ENCODE data around the gene FBXL14. TPM values are rescaled to one million over a fixed set of nuclear protein-coding genes. Genes with fewer than 3 reads are reported as not detected.
A peak's percentile ranks its signal among the peaks of the same experiment; 100 is the strongest.

The FBXL14 gene
- total RNA-seq, 1 experiment from 2014 or later, result 18.3 TPM

DNA sequence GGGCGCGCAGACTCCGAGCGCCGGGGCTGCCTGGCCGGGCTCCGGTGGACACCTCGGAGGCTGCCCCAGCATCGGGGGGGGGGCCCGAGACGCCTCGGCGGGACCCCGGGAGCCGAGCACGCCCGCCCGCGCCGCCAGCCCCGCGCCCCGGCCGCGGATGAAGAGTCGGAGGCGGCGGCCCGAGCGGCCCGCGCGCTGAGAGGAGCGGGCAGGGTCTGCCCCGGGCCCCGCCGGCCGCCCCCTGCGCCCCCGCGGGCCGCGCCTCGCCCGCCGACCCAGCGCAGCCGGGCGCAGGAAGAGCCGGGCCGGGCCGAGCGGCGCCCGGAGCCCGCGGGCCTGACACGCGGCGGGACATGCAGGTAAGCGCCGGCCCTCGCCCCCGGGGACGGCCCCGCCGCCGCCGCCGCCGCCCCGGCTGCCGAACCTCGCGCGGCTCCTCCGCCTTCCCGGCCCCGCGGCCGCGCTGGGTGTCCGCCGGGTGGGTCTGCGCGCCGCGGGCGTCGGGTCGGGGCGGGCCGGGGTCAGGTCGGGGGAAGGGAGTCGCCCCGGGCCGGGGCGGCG is 63.7 kb downstream of the FBXL14 start:
- Histone ChIP-seq H3K9me3 (ENCODE audit: low read length) (no peaks in the 10 kb centered on the region), H3K79me2 (ENCODE audit: low read length) (no peaks in the 10 kb centered on the region), H4K20me1 (ENCODE audit: low read length) (no peaks in the 10 kb centered on the region), H3K27me3 (ENCODE audit: low read length) (peaks cover 13% of the 10 kb centered on the region), H3K9me2 (replicated peaks; ENCODE audit: low read length) (no peaks in the 10 kb centered on the region), H3K36me3 (ENCODE audit: low read depth, low read length) (no peaks in the 10 kb centered on the region), H2AFZ (ENCODE audit: low read length) (peak overlapping the region; percentile 74; the same call in 1 of the 2 replicates), H3K27ac (ENCODE audit: low read length) (no peak overlapping the region), H3K4me2 (ENCODE audit: low read length) (peak overlapping the region; percentile 86), H3F3A (ENCODE audit: low read length, unreplicated experiment) (no peaks in the 10 kb centered on the region), H3K4me1 (ENCODE audit: insufficient read depth, low read length) (peaks cover 10% of the 10 kb centered on the region), H3K4me3 (ENCODE audit: low read length) (peak overlapping the region; percentile 65), H3K9ac (ENCODE audit: low read length) (no peak overlapping the region)
- TF ChIP-seq, protein P1, sequence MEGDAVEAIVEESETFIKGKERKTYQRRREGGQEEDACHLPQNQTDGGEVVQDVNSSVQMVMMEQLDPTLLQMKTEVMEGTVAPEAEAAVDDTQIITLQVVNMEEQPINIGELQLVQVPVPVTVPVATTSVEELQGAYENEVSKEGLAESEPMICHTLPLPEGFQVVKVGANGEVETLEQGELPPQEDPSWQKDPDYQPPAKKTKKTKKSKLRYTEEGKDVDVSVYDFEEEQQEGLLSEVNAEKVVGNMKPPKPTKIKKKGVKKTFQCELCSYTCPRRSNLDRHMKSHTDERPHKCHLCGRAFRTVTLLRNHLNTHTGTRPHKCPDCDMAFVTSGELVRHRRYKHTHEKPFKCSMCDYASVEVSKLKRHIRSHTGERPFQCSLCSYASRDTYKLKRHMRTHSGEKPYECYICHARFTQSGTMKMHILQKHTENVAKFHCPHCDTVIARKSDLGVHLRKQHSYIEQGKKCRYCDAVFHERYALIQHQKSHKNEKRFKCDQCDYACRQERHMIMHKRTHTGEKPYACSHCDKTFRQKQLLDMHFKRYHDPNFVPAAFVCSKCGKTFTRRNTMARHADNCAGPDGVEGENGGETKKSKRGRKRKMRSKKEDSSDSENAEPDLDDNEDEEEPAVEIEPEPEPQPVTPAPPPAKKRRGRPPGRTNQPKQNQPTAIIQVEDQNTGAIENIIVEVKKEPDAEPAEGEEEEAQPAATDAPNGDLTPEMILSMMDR (conservative IDR thresholded peaks at IDR 0.05; ENCODE audit: low read depth, low read length), result no peak
- no peak for TF ChIP-seq EZH2 (IDR thresholded peaks at IDR 0.05; ENCODE audit: low read length, unreplicated experiment)
- BruUV-seq (replicated peaks), result no TSS peak
- CTCF ChIA-PET, result no interaction called here
- ATAC-seq, result peak; percentile 27
- POLR2A ChIA-PET (ENCODE audit: unreplicated experiment), result no interaction called here
- intact Hi-C loops (cut with micrococcal nuclease), result no loop called here
- DNase-seq, result no peak

DNA sequence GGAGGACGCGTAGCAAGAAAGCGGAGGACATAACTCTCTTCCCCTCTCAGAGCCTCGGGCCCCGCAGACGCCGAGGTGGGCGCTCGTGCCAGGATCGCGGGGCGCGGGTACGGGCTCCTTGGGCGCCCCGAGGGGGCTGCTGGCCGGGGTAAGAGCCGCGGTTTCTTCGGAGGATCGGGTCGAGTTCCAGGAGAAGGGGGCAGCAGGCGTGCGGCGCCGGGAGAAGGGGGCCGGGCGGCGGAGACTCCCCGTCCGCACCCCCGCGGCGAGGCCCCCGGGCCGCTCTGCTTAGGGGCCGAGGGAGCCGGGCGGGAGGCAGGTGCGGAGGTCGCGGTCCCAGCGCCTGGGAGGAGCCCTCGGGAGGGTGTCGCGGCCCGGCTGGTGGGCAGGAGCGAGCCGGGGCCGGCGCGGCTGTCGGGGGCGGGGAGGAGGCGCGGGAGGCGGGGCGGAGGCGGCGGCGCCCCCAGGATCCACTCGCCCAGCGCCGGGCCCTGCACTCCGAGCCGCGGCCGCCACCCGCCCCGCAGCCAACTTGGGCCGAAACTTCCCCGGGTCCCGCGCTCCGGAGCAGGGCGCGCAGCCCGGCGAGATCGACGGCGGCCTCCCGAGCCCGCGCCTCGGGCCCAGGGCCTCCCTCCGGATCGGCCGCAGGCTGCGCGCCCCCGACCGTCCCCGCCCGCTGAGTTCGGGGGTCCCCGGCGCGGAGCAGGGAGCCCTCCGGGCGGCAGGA is 64.4 kb downstream of the FBXL14 start:
- no peaks in the 10 kb centered on the region for H3K9me2 ChIP-seq (replicated peaks; ENCODE audit: low read length)
- H3K4me3 ChIP-seq (ENCODE audit: low read length), result no peak overlapping the region
- intact Hi-C loops (cut with micrococcal nuclease), result no loop called here
- DNase-seq, result no peak
- H3F3A ChIP-seq (ENCODE audit: low read length, unreplicated experiment), result no peaks in the 10 kb centered on the region
- CTCF ChIA-PET, result no interaction called here
- H3K4me1 ChIP-seq (ENCODE audit: insufficient read depth, low read length), result peaks cover 10% of the 10 kb centered on the region
- BruUV-seq (replicated peaks), result no TSS peak
- H3K27ac ChIP-seq (ENCODE audit: low read length), result no peak overlapping the region
- H4K20me1 ChIP-seq (ENCODE audit: low read length), result no peaks in the 10 kb centered on the region
- no peaks in the 10 kb centered on the region for H3K79me2 ChIP-seq (ENCODE audit: low read length)
- H3K36me3 ChIP-seq (ENCODE audit: low read depth, low read length), result no peaks in the 10 kb centered on the region
- no peak overlapping the region for H3K4me2 ChIP-seq (ENCODE audit: low read length)
- H3K9me3 ChIP-seq (ENCODE audit: low read length), result no peaks in the 10 kb centered on the region
- no peak for ATAC-seq
- H3K27me3 ChIP-seq (ENCODE audit: low read length), result peaks cover 13% of the 10 kb centered on the region
- POLR2A ChIA-PET (ENCODE audit: unreplicated experiment), result no interaction called here
- no peak for TF ChIP-seq EZH2phosphoT487 (IDR thresholded peaks at IDR 0.05; ENCODE audit: borderline replicate concordance, low read length)
- TF ChIP-seq EZH2 (IDR thresholded peaks at IDR 0.05; ENCODE audit: low read length, unreplicated experiment), result no peak
- TF ChIP-seq, protein P1 (conservative IDR thresholded peaks at IDR 0.05; ENCODE audit: low read depth, low read length), result no peak
- H2AFZ ChIP-seq (ENCODE audit: low read length), result no peak overlapping the region
- no peak overlapping the region for H3K9ac ChIP-seq (ENCODE audit: low read length)

DNA sequence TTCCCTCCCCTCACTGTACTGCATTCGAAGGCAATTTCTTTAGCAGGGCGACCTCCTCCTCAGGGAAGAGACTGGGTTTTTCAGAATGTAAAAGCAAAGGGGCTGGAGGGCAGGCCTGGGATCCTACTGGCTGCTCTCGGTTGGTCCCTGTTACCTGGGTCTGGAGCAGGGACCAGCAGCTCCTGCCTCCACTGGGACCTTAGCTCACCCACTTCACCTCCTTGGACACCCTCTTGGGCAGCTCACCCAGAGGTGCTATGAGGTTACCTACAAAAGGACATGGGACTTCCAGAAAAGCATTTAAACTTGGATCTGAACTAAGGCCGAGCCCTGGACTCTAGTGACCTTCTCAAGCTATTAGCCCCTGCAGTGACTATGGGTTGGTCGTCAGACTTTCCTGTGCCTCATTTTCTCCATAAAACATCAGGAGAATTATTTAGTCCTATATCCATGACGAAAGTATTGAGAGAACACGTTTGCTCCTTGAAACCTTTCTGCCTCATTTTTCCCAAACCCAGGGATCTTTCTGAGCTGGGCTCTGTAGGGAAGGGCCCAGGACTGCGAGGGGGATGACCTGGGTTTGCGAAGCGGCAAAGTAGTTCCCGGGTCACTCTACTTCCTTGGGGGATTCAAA is 65.0 kb downstream of the FBXL14 start:
- H3K4me3 ChIP-seq (ENCODE audit: low read length), result no peak overlapping the region
- H3K9ac ChIP-seq (ENCODE audit: low read length), result no peak overlapping the region
- no peaks in the 10 kb centered on the region for H3F3A ChIP-seq (ENCODE audit: low read length, unreplicated experiment)
- TF ChIP-seq EZH2 (IDR thresholded peaks at IDR 0.05; ENCODE audit: low read length, unreplicated experiment) (no peak), EZH2phosphoT487 (IDR thresholded peaks at IDR 0.05; ENCODE audit: borderline replicate concordance, low read length) (no peak)
- TF ChIP-seq, protein P1 (conservative IDR thresholded peaks at IDR 0.05; ENCODE audit: low read depth, low read length), result no peak
- H3K9me2 ChIP-seq (replicated peaks; ENCODE audit: low read length), result no peaks in the 10 kb centered on the region
- POLR2A ChIA-PET (ENCODE audit: unreplicated experiment), result no interaction called here
- ATAC-seq, result no peak
- H3K36me3 ChIP-seq (ENCODE audit: low read depth, low read length), result no peaks in the 10 kb centered on the region
- CTCF ChIA-PET, result no interaction called here
- peaks cover 13% of the 10 kb centered on the region for H3K27me3 ChIP-seq (ENCODE audit: low read length)
- intact Hi-C loops (cut with micrococcal nuclease), result no loop called here
- no peaks in the 10 kb centered on the region for H3K9me3 ChIP-seq (ENCODE audit: low read length)
- no peaks in the 10 kb centered on the region for H3K79me2 ChIP-seq (ENCODE audit: low read length)
- DNase-seq, result no peak
- peaks cover 10% of the 10 kb centered on the region for H3K4me1 ChIP-seq (ENCODE audit: insufficient read depth, low read length)
- no peak overlapping the region for H2AFZ ChIP-seq (ENCODE audit: low read length)
- H4K20me1 ChIP-seq (ENCODE audit: low read length), result no peaks in the 10 kb centered on the region
- no peak overlapping the region for H3K27ac ChIP-seq (ENCODE audit: low read length)
- H3K4me2 ChIP-seq (ENCODE audit: low read length), result no peak overlapping the region
- BruUV-seq (replicated peaks), result no TSS peak
